GM19468 (cell line): ENCODE measurements around the gene CMTM4.
"Not testable (repeated sequence)": the region's sequence is repeated elsewhere in the genome, so short reads cannot be mapped to it uniquely, and the experiment has no call there.

Source experiments
- ATAC-seq: cut with Tn5 transposase; IDR thresholded peaks from one replicate; pipeline ENCODE4 v1.9.1; 2021; ENCODE audit warnings: mild to moderate bottlenecking, moderate library complexity, moderate number of reproducible peaks; ENCODE audit not compliant: unreplicated experiment; ENCODE audit errors: extremely low read depth

CMTM4 gene

GRCh38 chr16:66677836-66678235, 18.7 kb downstream of the CMTM4 start:
- no peak for ATAC-seq

DNA sequence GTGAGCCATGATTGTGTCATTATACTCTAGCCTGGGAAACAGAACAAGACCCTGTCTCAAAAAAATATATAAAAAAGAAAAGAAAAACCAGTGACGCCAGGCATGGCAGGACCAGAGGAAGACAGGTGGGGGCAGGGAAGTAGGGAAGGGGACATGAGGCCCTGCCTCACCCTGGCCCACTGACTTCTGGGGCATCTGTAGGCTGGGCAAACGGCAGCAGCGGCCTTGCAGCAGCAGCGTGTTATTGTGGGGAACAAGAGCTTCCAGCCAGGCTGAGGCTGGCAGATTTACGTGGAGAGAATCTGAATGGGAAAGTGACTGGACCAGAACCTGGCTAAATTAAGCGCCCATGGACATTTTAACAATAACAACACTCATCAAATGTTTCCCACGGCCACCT, 19.4 kb downstream of the CMTM4 start:
- ATAC-seq = no peak

- no peak for ATAC-seq
Measured at GRCh38 chr16:66676599-66676998, 19.9 kb downstream of the CMTM4 start.

- ATAC-seq = no peak
Measured at GRCh38 chr16:66673691-66674090, 22.9 kb downstream of the CMTM4 start.

DNA sequence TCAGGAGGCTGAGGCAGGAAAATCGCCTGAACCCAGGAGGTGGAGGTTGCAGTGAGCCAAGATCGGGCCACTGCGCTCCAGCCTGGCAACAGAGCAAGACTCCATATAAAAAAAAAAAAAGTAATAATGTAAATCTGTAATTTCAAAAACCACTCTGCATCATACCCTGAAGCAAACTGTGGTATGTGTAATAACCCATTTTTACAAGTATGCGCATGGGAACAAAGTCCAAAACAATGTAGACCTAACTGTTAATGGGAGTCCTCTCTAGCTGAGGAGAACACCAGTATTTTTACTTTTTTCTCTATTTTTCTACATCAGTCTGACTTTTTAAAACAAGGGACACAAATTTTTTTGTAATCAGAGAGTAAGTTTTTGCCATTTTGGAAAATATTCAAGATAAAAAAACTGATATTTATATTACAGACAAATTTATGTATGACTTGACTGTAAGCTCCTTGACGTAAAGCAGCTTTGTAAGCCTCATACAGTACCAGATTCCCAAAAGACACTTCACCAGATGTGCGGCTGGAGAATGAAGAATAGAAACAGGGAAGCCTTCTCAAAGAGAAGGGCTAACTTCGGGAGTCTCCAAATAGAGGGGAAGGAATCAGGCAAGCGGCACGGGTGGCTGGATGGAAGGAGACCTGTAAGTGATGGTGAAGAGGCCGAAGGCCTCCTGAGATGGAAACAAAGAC, 25.7 kb downstream of the CMTM4 start:
- no peak for ATAC-seq

GRCh38 chr16:66668777-66669444, 27.6 kb downstream of the CMTM4 start:
- ATAC-seq = no peak

- no peak for ATAC-seq
Measured at GRCh38 chr16:66667944-66668343, 28.6 kb downstream of the CMTM4 start.

DNA sequence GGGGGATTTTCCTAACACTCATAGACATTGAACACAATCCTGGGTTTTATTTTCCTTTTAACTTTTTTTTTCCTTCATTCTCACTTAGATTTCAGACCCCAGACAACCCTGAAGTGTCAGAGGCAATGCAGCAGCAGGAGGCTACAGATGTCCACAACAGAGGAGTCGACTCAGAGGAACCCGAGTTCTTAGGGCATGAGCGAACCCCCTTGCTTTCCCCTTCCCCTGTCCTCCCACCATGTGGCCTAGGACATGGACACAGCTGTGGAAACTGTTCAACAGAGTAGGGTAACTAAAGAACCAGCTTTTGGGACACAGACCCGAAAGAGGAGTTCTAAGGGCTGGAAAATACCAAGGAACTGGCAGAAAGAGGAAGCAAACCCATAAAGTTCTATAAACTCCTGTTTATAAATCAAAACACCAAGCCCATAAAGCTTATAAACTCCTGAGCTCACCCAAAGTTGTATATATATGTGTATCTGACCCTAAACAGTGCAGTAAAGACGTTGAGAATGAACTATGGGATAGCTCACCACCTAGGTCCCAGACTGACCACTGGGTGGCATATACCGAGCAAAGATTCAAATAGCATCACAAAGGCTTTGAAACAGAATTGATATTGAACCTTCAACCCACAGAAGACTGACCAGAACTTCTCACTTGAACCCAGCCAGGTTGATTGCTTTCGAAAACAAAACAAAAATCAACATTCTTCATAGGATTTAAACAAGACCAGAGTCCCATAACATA, 33.9 kb downstream of the CMTM4 start:
- no peak for ATAC-seq

DNA sequence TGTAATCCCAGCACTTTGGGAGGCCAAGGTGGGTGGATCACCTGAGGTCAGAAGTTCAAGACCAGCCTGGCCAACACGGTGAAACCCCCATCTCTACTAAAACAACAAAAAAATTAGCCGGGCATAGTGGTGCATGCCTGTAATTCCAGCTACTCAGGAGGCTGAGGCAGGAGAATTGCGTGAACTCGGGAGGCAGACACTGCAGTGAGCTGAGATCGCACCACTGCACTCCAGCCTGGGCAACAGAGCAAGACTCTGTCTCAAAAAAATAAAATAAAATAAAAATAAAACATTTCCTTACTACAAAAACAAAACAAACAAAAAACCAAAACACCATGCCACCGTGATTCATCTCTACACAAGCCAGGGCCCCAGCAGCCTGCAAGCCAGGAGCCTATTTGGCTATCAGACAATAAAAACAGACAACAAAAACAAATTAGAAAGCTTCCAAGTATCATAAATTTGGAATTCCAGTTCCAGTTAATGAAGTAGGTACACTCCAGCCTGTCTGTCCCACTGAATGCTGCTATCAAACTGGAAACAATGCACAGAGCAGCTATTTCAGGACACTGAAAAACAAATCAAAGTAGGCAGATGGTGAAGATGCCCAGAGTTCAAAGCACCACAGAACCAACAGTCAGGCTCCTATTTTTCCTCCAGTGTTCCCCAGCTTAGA, 34.7 kb downstream of the CMTM4 start:
- ATAC-seq = not testable (repeated sequence)

DNA sequence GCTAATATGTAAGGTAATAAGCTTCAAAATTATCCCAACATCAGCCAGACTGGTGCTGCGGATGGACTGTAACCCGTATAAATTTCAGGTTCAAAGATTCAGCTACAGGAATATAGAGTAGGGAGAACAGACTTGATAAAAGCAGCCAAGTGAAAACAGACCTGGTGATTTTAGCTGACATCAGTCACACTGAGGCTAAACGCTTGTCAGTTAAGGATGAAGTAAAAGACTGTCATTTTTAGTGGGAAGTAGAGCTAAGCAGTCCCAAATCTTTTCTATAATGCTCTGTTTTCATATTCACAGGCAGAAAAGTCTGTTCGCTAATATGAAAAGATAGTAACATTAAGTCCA, 35.4 kb downstream of the CMTM4 start:
- no peak for ATAC-seq

GRCh38 chr16:66660422-66661209, 35.9 kb downstream of the CMTM4 start:
- ATAC-seq = no peak

DNA sequence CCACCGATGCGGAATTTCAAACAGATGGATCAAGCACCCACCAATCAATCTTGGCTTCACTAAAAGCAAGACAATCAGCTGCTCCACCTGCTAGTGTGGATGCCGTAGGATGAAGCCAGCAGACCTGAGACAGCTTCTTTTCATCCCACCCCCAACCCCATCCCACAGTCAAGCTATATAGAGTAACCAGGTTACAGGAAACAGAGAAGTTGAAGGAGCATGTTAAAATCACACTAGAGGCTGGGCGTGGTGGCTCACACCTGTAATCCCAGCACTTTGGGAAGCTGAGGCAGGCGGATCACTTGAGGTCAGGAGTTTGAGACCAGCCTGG, 37.7 kb downstream of the CMTM4 start:
- no peak for ATAC-seq

DNA sequence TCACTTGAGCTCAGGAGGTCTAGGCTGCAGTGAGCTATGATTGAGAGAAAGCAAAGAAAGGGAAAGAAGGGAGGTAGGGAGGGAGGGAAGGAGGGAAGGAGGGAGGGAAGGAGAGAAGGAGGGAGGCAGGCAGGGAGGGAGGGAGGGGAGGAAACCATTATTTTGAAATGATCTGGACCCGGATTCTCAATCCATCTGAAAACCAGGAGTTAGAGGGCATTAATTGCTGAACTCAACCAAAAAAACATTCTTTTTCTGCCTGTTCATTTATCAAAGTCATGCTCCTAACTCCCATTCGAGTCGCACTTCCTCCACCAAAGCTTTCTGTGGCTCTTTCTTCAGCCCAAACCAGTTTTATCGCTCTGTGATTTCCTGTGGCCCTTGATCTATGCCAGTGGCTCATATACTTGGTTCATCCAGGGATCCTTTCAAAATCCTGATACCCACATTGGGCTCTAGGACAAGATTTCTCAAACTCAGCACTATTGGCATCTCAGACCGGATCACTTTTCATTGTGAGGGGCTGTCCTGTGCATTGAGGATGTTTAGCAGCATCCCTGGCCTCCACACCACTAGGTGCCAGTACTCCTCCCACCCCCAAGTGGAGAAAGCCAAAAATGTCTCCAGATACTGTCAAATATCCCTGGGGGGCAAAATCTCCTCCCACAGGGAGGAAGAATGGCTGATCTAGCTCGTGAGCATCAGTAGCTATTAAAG, 38.2 kb downstream of the CMTM4 start:
- no peak for ATAC-seq

DNA sequence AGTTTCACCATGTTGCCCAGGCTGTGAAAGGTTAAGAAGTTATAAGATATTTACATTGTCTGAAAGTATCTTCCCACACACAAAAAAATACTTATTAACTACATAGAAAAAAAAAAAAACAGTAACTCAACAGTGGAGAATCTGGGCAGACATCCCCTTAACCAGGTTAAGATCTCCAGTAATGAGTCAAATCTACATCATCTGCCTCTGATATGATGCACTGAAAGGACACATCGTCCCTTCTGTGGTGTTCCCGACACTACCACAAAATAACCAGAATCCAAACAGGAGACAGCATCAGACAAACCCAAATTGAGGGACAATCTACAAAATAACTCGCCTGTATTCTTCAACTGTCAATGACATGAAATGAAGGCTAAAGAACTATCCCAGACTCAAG, 40.0 kb downstream of the CMTM4 start:
- ATAC-seq = no peak

DNA sequence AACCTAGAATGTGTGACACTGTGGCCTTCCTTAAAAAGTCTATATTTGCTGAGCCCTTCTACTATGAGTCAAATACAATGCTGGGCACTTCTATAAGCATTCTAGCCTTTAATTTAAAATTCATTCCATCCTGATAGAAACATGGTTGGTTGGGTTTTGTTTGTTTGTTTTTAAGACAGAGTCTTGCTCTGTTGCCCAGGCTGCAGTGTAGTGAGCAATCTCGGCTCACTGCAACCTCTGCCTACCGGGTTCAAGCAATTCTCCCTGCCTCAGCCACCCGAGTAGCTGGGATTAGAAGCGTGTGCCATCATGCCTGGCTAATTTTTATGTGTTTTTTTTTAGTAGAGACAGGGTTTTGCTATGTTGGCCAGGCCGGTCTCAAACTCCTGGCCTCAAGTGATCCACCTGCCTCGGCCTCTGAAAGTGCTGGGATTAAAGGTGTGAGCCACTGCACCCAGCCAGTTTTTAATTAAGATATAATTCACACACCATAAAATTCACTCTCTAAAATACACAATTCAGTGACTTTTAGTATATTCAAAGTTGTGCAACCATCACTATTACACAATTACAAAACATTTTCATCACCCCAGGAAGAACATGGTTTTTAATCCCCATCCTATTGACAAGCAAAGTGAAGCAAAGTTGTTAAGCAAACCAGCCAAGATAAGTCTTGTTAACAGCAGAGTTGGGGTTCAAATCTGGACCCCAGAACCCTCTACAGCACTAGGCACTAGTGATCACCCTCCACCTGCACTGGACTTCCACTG, 42.8 kb downstream of the CMTM4 start:
- ATAC-seq = no peak

- no peak for ATAC-seq
Measured at GRCh38 chr16:66652661-66653360, 43.7 kb downstream of the CMTM4 start.

GRCh38 chr16:66651965-66652364, 44.6 kb downstream of the CMTM4 start:
- ATAC-seq = no peak

- no peak for ATAC-seq
Measured at GRCh38 chr16:66651474-66651765, 45.1 kb downstream of the CMTM4 start.
